Endothelial cell of umbilical vein (primary cell): Measurements from ENCODE around the gene MRPS21. TPM values are rescaled to one million over a fixed set of nuclear protein-coding genes. Genes with fewer than 3 reads are reported as not detected.

Source experiments
- BruUV-seq: library from RNA; stranded (reverse); fragments of 400-500 nt; replicated peaks from 2 replicates; lab custom pipeline; 2021; lab: Mats Ljungman, UMichigan
- CTCF ChIA-PET: fragments of 300-600, 350-600 bp; sonication (Branson Sonifier 250); formaldehyde crosslinking; loops from one replicate; lab custom pipeline; 2021; ENCODE audit warnings: antibody characterized with exemption, inconsistent platforms; lab: Charles Lee
- POLR2A ChIA-PET: fragments of 300-600, 350-600 bp; sonication (Branson Sonifier 250); formaldehyde crosslinking; loops from one replicate; lab custom pipeline; 2021; ENCODE audit warnings: antibody characterized with exemption, inconsistent platforms; lab: Charles Lee
- DNase-seq: peaks from one replicate; pipeline ENCODE4 v3.0.0-alpha.2; 2011; ENCODE audit warnings: low read depth, low spot score
- FAIRE-seq: peaks from 2 replicates; lab custom pipeline; 2011; peaks lifted over from hg19 to GRCh38; lab: Jason Lieb, UNC
- H2AFZ ChIP-seq: 2 replicates; pipeline ENCODE4 v1.6.0; 2012; ENCODE audit warnings: low read depth, low read length, control low read depth, inconsistent platforms
- H3K27ac ChIP-seq: 2 replicates; pipeline ENCODE4 v1.5.1; 2011; ENCODE audit warnings: low read depth, mild to moderate bottlenecking, control low read depth, low read length, moderate library complexity; ENCODE audit not compliant: insufficient read depth
- H3K27me3 ChIP-seq, 2 experiments: 2 replicates each; pipeline versions ENCODE4 v1.6.0 to v1.6.1; 2011; ENCODE audit warnings: low read length in 2 of 2, mixed read lengths in 1 of 2; ENCODE audit not compliant: control insufficient read depth in 2 of 2, insufficient read depth in 2 of 2
- H3K36me3 ChIP-seq, 2 experiments: 2 replicates in 1 of 2; 3 replicates in 1 of 2; pipeline ENCODE4 v1.5.1; 2011; ENCODE audit warnings: low read length in 2 of 2, mild to moderate bottlenecking in 1 of 2, moderate library complexity in 1 of 2; ENCODE audit not compliant: control insufficient read depth in 2 of 2, insufficient read depth in 2 of 2; ENCODE audit errors: extremely low read depth in 1 of 2
- H3K4me1 ChIP-seq: 3 replicates; pipeline ENCODE4 v1.5.1; 2011; ENCODE audit warnings: mild to moderate bottlenecking, low read length; ENCODE audit not compliant: control insufficient read depth, insufficient read depth; ENCODE audit errors: extremely low read depth
- H3K4me2 ChIP-seq: 2 replicates; pipeline ENCODE4 v1.6.1; 2011; ENCODE audit warnings: low read length, control low read depth, mixed read lengths; ENCODE audit not compliant: insufficient read depth
- H3K4me3 ChIP-seq, 3 experiments: fragments of 200-600 bp in 1 of 3; sonication (generic), shearing (Covaris generic) in 1 of 3; replicated peaks in 1 of 3; 2 replicates each; pipeline ENCODE4 v1.5.1; 2011 to 2016; ENCODE audit warnings: control low read depth in 3 of 3, low read length in 3 of 3, mild to moderate bottlenecking in 2 of 3, inconsistent platforms in 1 of 3, low read depth in 1 of 3, moderate library complexity in 1 of 3; ENCODE audit not compliant: insufficient read depth in 1 of 3
- H3K79me2 ChIP-seq: 2 replicates; pipeline ENCODE4 v1.6.0; 2012; ENCODE audit warnings: low read length, inconsistent platforms; ENCODE audit not compliant: control insufficient read depth, insufficient read depth
- H3K9ac ChIP-seq: replicated peaks from 2 replicates; pipeline ENCODE3; 2011; ENCODE audit warnings: low read length, control low read depth; ENCODE audit not compliant: insufficient read depth; ENCODE audit errors: extremely low read depth
- H3K9me1 ChIP-seq: replicated peaks from 3 replicates; pipeline ENCODE4 v1.6.0; 2011; ENCODE audit warnings: mild to moderate bottlenecking, low read length; ENCODE audit not compliant: control insufficient read depth, insufficient read depth; ENCODE audit errors: extremely low read depth
- H3K9me3 ChIP-seq: replicated peaks from 2 replicates; pipeline ENCODE4 v1.5.1; 2012; ENCODE audit warnings: low read length, inconsistent platforms; ENCODE audit not compliant: control insufficient read depth, insufficient read depth
- H4K20me1 ChIP-seq: replicated peaks from 2 replicates; pipeline ENCODE3; 2011; ENCODE audit warnings: mild to moderate bottlenecking, low read length; ENCODE audit not compliant: control insufficient read depth, insufficient read depth; ENCODE audit errors: extremely low read depth
- EZH2 ChIP-seq: IDR thresholded peaks from 2 replicates; pipeline ENCODE4 v1.6.1; 2012; ENCODE audit warnings: borderline replicate concordance, low read depth, mild to moderate bottlenecking, moderate library complexity, low read length, inconsistent platforms; ENCODE audit not compliant: severe bottlenecking
- FOS ChIP-seq: IDR thresholded peaks from 2 replicates; pipeline ENCODE4 v1.6.1; 2011; ENCODE audit warnings: mild to moderate bottlenecking, low read length, moderate library complexity, borderline replicate concordance; ENCODE audit not compliant: insufficient read depth
- GATA2 ChIP-seq: IDR thresholded peaks from 2 replicates; pipeline ENCODE4 v1.7.0; 2011; ENCODE audit warnings: low read depth, mild to moderate bottlenecking, moderate library complexity, mixed read lengths, low read length; ENCODE audit not compliant: insufficient read length, insufficient read depth
- JUN ChIP-seq: IDR thresholded peaks from 2 replicates; pipeline ENCODE4 v1.6.1; 2011; ENCODE audit warnings: borderline replicate concordance, low read depth; ENCODE audit not compliant: insufficient read length, insufficient read depth
- MYC ChIP-seq: IDR thresholded peaks from one replicate; pipeline ENCODE4 v1.6.1; 2011; ENCODE audit warnings: mild to moderate bottlenecking, low read depth, low read length
- POLR2A ChIP-seq: IDR thresholded peaks from 2 replicates; pipeline ENCODE4 v1.6.1; 2012; ENCODE audit warnings: low read depth, mild to moderate bottlenecking, control low read depth, low read length
- POLR2AphosphoS5 ChIP-seq: IDR thresholded peaks from 2 replicates; pipeline ENCODE4 v1.6.1; 2012; ENCODE audit warnings: low read depth, mild to moderate bottlenecking, control low read depth, low read length, moderate library complexity; ENCODE audit not compliant: insufficient read depth
- dilution Hi-C: fragments of 300-500 bp; cut with MboI; formaldehyde crosslinking; loops from one replicate; pipeline ENCODE4 v1.15.0; 2019; ENCODE audit warnings: low sequenced_read_pairs; ENCODE audit not compliant: extremely low pct_ligation_motif_present
- intact Hi-C: fragments of 100-400 bp; cut with micrococcal nuclease; formaldehyde crosslinking; loops from one replicate; pipeline ENCODE4 v1.10.0; 2022
- polyA plus RNA-seq, 4 experiments: library from polyadenylated mRNA; depleted of rRNA in 3 of 4; stranded (reverse) in 3 of 4; unstranded in 1 of 4; fragments of >200 nt; gene quantifications; 2 replicates each; pipeline versions ENCODE4 v1.2.1 to v1.2.3, GENCODE V29; 2011 to 2012; ENCODE audit warnings: missing spikeins in 1 of 4
- total RNA-seq: library from RNA; stranded (reverse); gene quantifications from 2 replicates; pipeline ENCODE4 v1.2.3, GENCODE V29; 2021
- TF ChIP-seq, protein P1 (sequence below), 2 donors: IDR thresholded peaks; 1 replicate in 1 of 2; 2 replicates in 1 of 2; pipeline ENCODE4 v1.5.1; 2011; ENCODE audit warnings: low read length in 2 of 2, mild to moderate bottlenecking in 2 of 2, moderate library complexity in 2 of 2, control low read depth in 1 of 2, inconsistent platforms in 1 of 2, low read depth in 1 of 2; ENCODE audit not compliant: insufficient read depth in 1 of 2; ENCODE audit errors: extremely low read depth in 1 of 2
- TF ChIP-seq, protein P2 (sequence below): IDR thresholded peaks from 2 replicates; pipeline ENCODE4 v1.6.1; 2011; ENCODE audit not compliant: insufficient read depth, insufficient read length

Gene MRPS21
- total and polyA plus RNA-seq, 2 donors (not counting 3 experiments of a cell fraction or from before 2014, with no cell fraction given) = 63.1 to 76.7 TPM

GRCh38 chr1:150302338-150302737 is 8.7 kb downstream of the MRPS21 start:
- no peak for DNase-seq
- no peaks in the 10 kb centered on the region for H4K20me1 ChIP-seq
- H3K79me2 ChIP-seq = peaks cover 5% of the 10 kb centered on the region
- no peak overlapping the region for H2AFZ ChIP-seq
- no peak overlapping the region for H3K4me2 ChIP-seq
- no peaks in the 10 kb centered on the region for H3K4me1 ChIP-seq
- H3K9me1 ChIP-seq = no peaks in the 10 kb centered on the region
- ChIA-PET CTCF (no interaction called here), POLR2A (no interaction called here)
- intact Hi-C loops (no loop called here), dilution Hi-C loops (no loop called here)
- H3K27ac ChIP-seq = no peak overlapping the region
- no peaks in the 10 kb centered on the region for H3K9me3 ChIP-seq
- H3K27me3 ChIP-seq = no peaks in the 10 kb centered on the region
- H3K4me3 ChIP-seq = no peak overlapping the region
- BruUV-seq = no TSS peak
- peaks cover 9 to 12% of the 10 kb centered on the region in 2 experiments for H3K36me3 ChIP-seq
- TF ChIP-seq EZH2 (no peak), POLR2AphosphoS5 (no peak), MYC (no peak), POLR2A (no peak), JUN (no peak), FOS (no peak), GATA2 (no peak)
- TF ChIP-seq, protein P1, sequence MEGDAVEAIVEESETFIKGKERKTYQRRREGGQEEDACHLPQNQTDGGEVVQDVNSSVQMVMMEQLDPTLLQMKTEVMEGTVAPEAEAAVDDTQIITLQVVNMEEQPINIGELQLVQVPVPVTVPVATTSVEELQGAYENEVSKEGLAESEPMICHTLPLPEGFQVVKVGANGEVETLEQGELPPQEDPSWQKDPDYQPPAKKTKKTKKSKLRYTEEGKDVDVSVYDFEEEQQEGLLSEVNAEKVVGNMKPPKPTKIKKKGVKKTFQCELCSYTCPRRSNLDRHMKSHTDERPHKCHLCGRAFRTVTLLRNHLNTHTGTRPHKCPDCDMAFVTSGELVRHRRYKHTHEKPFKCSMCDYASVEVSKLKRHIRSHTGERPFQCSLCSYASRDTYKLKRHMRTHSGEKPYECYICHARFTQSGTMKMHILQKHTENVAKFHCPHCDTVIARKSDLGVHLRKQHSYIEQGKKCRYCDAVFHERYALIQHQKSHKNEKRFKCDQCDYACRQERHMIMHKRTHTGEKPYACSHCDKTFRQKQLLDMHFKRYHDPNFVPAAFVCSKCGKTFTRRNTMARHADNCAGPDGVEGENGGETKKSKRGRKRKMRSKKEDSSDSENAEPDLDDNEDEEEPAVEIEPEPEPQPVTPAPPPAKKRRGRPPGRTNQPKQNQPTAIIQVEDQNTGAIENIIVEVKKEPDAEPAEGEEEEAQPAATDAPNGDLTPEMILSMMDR (IDR thresholded peaks at IDR 0.05; ENCODE audit: extremely low read depth in 1 of 2, insufficient read depth in 1 of 2, low read depth in 1 of 2, low read length in 2 of 2) = no peak
- TF ChIP-seq, protein P2, sequence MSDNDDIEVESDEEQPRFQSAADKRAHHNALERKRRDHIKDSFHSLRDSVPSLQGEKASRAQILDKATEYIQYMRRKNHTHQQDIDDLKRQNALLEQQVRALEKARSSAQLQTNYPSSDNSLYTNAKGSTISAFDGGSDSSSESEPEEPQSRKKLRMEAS = no peak
- FAIRE-seq = no peak
- no peak overlapping the region for H3K9ac ChIP-seq
